Ishikawa (cell line): ENCODE measurements around the gene RUNX1.

Source experiments
- FOXM1 ChIP-seq: IDR thresholded peaks from 2 replicates; pipeline ENCODE4 v1.6.1; 2012; ENCODE audit warnings: low read depth, borderline replicate concordance
- TAF1 ChIP-seq: IDR thresholded peaks from 2 replicates; pipeline ENCODE4 v1.6.1; 2012; ENCODE audit warnings: low read depth, mild to moderate bottlenecking
- TF ChIP-seq, protein P1 (sequence below): IDR thresholded peaks from 2 replicates; pipeline ENCODE4 v1.6.1; 2012
- TF ChIP-seq, protein P2 (sequence below): IDR thresholded peaks from 2 replicates; pipeline ENCODE4 v1.6.1; 2012; ENCODE audit warnings: low read depth, mild to moderate bottlenecking

DNA sequence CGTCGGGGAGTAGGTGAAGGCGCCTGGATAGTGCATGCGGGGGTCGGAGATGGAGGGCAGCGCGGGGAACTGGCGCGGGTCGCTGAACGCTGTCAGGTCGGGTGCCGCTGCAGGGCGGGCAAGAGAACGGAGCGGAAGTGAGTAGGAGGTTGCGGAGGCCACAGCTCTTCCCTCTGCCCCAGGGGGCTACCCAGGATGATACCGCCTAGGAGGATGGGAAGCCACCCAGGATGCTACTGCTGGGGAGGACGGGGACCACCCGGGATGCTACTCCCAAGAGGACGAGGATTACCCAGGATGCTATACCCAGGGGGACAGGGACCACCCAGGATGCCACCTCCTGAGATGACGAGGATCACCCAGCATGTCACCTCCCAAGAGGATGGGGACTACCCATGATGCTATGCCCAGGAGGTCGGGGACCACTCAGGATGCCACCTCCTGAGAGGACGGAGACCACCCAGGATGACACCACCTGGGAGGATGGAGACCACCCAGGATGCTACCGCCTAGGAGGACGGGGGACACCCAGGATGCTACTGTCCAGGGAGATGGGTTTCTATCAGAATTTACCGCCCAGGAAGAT lies 256.5 kb downstream of the RUNX1 start:
- TF ChIP-seq, protein P1, sequence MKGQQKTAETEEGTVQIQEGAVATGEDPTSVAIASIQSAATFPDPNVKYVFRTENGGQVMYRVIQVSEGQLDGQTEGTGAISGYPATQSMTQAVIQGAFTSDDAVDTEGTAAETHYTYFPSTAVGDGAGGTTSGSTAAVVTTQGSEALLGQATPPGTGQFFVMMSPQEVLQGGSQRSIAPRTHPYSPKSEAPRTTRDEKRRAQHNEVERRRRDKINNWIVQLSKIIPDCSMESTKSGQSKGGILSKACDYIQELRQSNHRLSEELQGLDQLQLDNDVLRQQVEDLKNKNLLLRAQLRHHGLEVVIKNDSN = no peak
- no peak for TF ChIP-seq TAF1
- TF ChIP-seq, protein P2, sequence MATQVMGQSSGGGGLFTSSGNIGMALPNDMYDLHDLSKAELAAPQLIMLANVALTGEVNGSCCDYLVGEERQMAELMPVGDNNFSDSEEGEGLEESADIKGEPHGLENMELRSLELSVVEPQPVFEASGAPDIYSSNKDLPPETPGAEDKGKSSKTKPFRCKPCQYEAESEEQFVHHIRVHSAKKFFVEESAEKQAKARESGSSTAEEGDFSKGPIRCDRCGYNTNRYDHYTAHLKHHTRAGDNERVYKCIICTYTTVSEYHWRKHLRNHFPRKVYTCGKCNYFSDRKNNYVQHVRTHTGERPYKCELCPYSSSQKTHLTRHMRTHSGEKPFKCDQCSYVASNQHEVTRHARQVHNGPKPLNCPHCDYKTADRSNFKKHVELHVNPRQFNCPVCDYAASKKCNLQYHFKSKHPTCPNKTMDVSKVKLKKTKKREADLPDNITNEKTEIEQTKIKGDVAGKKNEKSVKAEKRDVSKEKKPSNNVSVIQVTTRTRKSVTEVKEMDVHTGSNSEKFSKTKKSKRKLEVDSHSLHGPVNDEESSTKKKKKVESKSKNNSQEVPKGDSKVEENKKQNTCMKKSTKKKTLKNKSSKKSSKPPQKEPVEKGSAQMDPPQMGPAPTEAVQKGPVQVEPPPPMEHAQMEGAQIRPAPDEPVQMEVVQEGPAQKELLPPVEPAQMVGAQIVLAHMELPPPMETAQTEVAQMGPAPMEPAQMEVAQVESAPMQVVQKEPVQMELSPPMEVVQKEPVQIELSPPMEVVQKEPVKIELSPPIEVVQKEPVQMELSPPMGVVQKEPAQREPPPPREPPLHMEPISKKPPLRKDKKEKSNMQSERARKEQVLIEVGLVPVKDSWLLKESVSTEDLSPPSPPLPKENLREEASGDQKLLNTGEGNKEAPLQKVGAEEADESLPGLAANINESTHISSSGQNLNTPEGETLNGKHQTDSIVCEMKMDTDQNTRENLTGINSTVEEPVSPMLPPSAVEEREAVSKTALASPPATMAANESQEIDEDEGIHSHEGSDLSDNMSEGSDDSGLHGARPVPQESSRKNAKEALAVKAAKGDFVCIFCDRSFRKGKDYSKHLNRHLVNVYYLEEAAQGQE = no peak
- TF ChIP-seq FOXM1 = no peak
